H1 (cell line): Measurements from ENCODE around the gene POLE.

Source experiments
- CTCF ChIP-seq, 3 experiments: IDR thresholded peaks; 1 replicate in 2 of 3; 2 replicates in 1 of 3; pipeline versions ENCODE4 v1.5.1 to v1.6.1; 2011; ENCODE audit warnings: low read length in 3 of 3, mild to moderate bottlenecking in 3 of 3, inconsistent platforms in 2 of 3, low read depth in 1 of 3, moderate library complexity in 1 of 3; ENCODE audit not compliant: insufficient read depth in 1 of 3; ENCODE audit errors: control extremely low read depth in 1 of 3
- NRF1 ChIP-seq: IDR thresholded peaks from 2 replicates; pipeline ENCODE4 v1.6.1; 2011; ENCODE audit warnings: mild to moderate bottlenecking, low read depth, low read length, improper control_type of control experiment

GRCh38 chr12:132674561-132674960 lies 12.6 kb downstream of the POLE start:
- no peak for TF ChIP-seq CTCF (IDR thresholded peaks at IDR 0.05; ENCODE audit: control extremely low read depth in 1 of 3, insufficient read depth in 1 of 3, low read depth in 1 of 3, low read length in 3 of 3)
- no peak for TF ChIP-seq NRF1
